ENCODE results near the gene TFEB. TPM values are rescaled to one million over a fixed set of nuclear protein-coding genes. Genes with fewer than 3 reads are reported as not detected.

The TFEB gene
- total RNA-seq, 1 donor from 2014 or later, result 0.13 TPM

DNA sequence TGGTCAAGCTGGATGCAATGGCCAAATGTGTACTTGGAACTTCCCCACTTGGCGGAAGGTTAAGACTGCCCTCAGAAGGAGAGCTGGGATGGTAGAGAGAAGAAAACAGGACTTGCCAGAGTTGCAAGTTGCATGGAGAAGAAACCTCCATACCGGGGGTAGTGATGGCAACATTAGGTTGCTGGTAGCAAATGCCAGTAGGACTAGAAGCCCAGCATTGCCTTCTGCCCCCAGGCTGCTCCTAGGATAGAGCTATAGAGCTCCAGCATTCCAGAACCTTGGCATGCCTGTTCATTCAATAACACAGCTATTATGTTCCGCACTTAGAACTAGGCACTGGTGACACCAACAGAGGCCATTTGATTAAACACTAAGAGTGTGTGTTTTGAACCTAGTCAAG lies 26.6 kb downstream of the TFEB start:
- Histone ChIP-seq H3K27me3 (no peaks in the 10 kb centered on the region), H3K4me2 (no peak overlapping the region), H3K27ac (no peak overlapping the region), H4K20me1 (ENCODE audit: low read depth) (no peaks in the 10 kb centered on the region), H3K79me2 (ENCODE audit: low read depth) (no peaks in the 10 kb centered on the region), H3K9ac (no peak overlapping the region), H3K36me3 (no peaks in the 10 kb centered on the region), H2AFZ (replicated peaks) (no peak overlapping the region), H3K9me3 (ENCODE audit: low read depth) (no peaks in the 10 kb centered on the region), H3F3A (ENCODE audit: low read depth) (no peaks in the 10 kb centered on the region), H3K4me1 (no peaks in the 10 kb centered on the region), H3K4me3 (no peak overlapping the region)
- TF ChIP-seq EZH2phosphoT487 (IDR thresholded peaks at IDR 0.05) (no peak), EZH2 (IDR thresholded peaks at IDR 0.05) (no peak)
- Mint-ChIP-seq H3K4me3 (no peak overlapping the region), H3K27ac (no peak overlapping the region), H3K27me3 (ENCODE audit: insufficient read depth, low read depth) (peaks cover 17% of the 10 kb centered on the region), H3K9me3 (no peaks in the 10 kb centered on the region), H3K4me1 (peaks cover 8% of the 10 kb centered on the region), H3K36me3 (no peaks in the 10 kb centered on the region)
- no peak for DNase-seq (ENCODE audit: low spot score)

DNA sequence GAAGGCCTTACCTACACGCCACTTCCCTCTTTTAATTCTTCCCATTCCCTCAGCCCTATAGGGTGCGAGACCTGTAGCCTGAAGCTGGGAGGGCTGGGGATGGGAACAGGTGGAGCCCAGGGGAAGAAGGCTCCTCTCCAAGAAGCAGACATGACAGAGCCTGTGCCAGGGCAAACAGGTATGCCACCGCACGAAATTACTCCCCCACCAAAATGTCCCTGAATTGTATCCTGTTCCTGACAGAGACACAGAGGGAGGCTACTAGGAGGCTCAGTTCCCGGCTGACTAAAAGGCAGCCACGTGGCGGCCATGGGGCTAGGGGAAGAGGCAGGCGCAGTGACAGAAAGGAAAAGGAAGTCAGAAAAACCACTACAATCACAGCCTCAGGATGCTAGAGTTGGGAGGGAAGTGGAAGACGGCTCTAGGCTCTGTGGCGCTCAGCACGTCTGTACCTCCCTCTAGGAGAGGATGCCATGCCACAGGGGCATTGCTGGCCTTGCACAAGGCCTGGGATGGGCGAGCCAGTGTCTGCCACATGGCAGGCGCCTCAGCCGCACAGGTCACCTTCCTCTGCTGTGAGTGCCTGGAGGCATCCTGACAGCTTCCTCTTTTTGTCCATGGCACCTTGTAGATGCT lies 27.7 kb downstream of the TFEB start:
- peaks cover 8% of the 10 kb centered on the region for H3K4me1 Mint-ChIP-seq
- peaks cover 17% of the 10 kb centered on the region for H3K27me3 Mint-ChIP-seq (ENCODE audit: insufficient read depth, low read depth)
- no peaks in the 10 kb centered on the region for H3F3A ChIP-seq (ENCODE audit: low read depth)
- no peaks in the 10 kb centered on the region for H3K79me2 ChIP-seq (ENCODE audit: low read depth)
- no peak overlapping the region for H3K4me3 Mint-ChIP-seq
- no peak overlapping the region for H3K4me2 ChIP-seq
- no peaks in the 10 kb centered on the region for H3K9me3 ChIP-seq (ENCODE audit: low read depth)
- no peaks in the 10 kb centered on the region for H3K36me3 Mint-ChIP-seq
- no peak overlapping the region for H3K27ac ChIP-seq
- no peaks in the 10 kb centered on the region for H3K4me1 ChIP-seq
- TF ChIP-seq, protein P1, sequence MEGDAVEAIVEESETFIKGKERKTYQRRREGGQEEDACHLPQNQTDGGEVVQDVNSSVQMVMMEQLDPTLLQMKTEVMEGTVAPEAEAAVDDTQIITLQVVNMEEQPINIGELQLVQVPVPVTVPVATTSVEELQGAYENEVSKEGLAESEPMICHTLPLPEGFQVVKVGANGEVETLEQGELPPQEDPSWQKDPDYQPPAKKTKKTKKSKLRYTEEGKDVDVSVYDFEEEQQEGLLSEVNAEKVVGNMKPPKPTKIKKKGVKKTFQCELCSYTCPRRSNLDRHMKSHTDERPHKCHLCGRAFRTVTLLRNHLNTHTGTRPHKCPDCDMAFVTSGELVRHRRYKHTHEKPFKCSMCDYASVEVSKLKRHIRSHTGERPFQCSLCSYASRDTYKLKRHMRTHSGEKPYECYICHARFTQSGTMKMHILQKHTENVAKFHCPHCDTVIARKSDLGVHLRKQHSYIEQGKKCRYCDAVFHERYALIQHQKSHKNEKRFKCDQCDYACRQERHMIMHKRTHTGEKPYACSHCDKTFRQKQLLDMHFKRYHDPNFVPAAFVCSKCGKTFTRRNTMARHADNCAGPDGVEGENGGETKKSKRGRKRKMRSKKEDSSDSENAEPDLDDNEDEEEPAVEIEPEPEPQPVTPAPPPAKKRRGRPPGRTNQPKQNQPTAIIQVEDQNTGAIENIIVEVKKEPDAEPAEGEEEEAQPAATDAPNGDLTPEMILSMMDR (IDR thresholded peaks at IDR 0.05), result no peak
- TF ChIP-seq EZH2phosphoT487 (IDR thresholded peaks at IDR 0.05) (no peak), EZH2 (IDR thresholded peaks at IDR 0.05) (no peak)
- no peak for DNase-seq (ENCODE audit: low spot score)
- H2AFZ ChIP-seq (replicated peaks), result no peak overlapping the region
- H3K9me3 Mint-ChIP-seq, result no peaks in the 10 kb centered on the region
- no peaks in the 10 kb centered on the region for H4K20me1 ChIP-seq (ENCODE audit: low read depth)
- H3K4me3 ChIP-seq, result no peak overlapping the region
- H3K27ac Mint-ChIP-seq, result no peak overlapping the region
- no peak overlapping the region for H3K9ac ChIP-seq
- no peaks in the 10 kb centered on the region for H3K36me3 ChIP-seq
- no peaks in the 10 kb centered on the region for H3K27me3 ChIP-seq

DNA sequence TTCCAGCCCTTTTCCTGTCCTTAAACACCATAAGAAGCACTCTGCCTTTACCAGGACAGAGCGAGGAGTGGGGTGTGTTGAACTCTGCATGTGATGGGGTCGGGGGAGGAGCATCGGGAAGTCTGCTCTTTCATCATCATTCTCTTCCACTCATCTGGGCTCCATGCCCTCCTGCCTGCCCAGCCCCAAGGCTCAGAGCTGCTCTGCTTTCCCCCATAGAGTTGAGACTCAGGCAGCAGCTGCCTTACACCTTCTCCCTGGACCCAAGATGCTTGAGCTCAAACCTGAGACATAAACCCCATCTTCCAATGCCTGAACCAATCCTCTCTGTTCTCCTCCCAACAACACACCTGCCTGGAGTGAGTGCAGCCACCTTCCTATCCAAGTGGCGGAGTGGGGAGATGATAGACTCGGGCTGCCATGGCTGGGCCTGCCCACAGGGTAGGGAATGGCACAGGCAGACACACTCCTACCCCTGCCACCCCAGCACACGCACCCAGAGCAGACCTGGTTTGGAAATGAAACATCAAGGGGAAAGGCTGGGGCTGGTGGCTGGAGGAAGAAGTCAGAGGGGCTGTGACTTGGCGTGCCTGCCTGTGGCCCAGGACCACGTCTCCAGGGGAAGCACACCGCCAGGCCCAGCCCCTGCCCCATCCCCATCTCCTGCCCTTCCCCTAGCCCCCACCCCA lies 28.4 kb downstream of the TFEB start:
- Histone ChIP-seq H3K4me3 (no peak overlapping the region), H4K20me1 (ENCODE audit: low read depth) (no peaks in the 10 kb centered on the region), H3K9ac (no peak overlapping the region), H3K9me3 (ENCODE audit: low read depth) (no peaks in the 10 kb centered on the region), H2AFZ (replicated peaks) (no peak overlapping the region), H3K27ac (no peak overlapping the region), H3K36me3 (no peaks in the 10 kb centered on the region), H3K4me2 (no peak overlapping the region), H3F3A (ENCODE audit: low read depth) (no peaks in the 10 kb centered on the region), H3K79me2 (ENCODE audit: low read depth) (no peaks in the 10 kb centered on the region), H3K4me1 (no peaks in the 10 kb centered on the region), H3K27me3 (no peaks in the 10 kb centered on the region)
- DNase-seq (ENCODE audit: low spot score), result no peak
- Mint-ChIP-seq H3K27me3 (ENCODE audit: insufficient read depth, low read depth) (peaks cover 17% of the 10 kb centered on the region), H3K4me1 (peaks cover 8% of the 10 kb centered on the region), H3K4me3 (no peak overlapping the region), H3K27ac (peak overlapping the region; percentile 50), H3K36me3 (no peaks in the 10 kb centered on the region), H3K9me3 (no peaks in the 10 kb centered on the region)
- TF ChIP-seq EZH2 (IDR thresholded peaks at IDR 0.05) (no peak), EZH2phosphoT487 (IDR thresholded peaks at IDR 0.05) (no peak)
- TF ChIP-seq, protein P1 (IDR thresholded peaks at IDR 0.05), result no peak
